CD4-positive, CD25-positive, alpha-beta regulatory T cell (primary cell): ENCODE measurements around the gene CABP4. TPM values are rescaled to one million over a fixed set of nuclear protein-coding genes. Genes with fewer than 3 reads are reported as not detected.

Source experiments
- ATAC-seq, 2 donors: fragments of 150-1000 bp; cut with Tn5 transposase; one replicate each; pipeline ENCODE4 v1.10.0; 2021; ENCODE audit warnings: low read depth in 2 of 2, moderate number of reproducible peaks in 2 of 2, moderate library complexity in 1 of 2
- DNase-seq, 3 donors: peaks; one replicate each; pipeline versions ENCODE4 v3.0.0 to v3.0.0-alpha.2; 2012 to 2022; ENCODE audit warnings: mixed read lengths in 1 of 3
- H3K27ac ChIP-seq: one replicate; pipeline ENCODE4 v1.7.0; 2013; ENCODE audit warnings: mild to moderate bottlenecking, low read length; ENCODE audit not compliant: insufficient read depth, poor library complexity, severe bottlenecking
- H3K27me3 ChIP-seq: one replicate; pipeline ENCODE4 v1.7.0; 2013; ENCODE audit warnings: low read length; ENCODE audit not compliant: control insufficient read depth, insufficient read depth
- H3K36me3 ChIP-seq: one replicate; pipeline ENCODE4 v1.7.0; 2013; ENCODE audit warnings: mild to moderate bottlenecking, low read length, moderate library complexity; ENCODE audit not compliant: control insufficient read depth, insufficient read depth
- H3K4me1 ChIP-seq: 2 replicates; pipeline ENCODE4 v1.7.0; 2013; ENCODE audit warnings: mild to moderate bottlenecking, low read length; ENCODE audit not compliant: insufficient read depth, control insufficient read depth, poor library complexity, severe bottlenecking
- H3K4me3 ChIP-seq: one replicate; pipeline ENCODE4 v1.7.0; 2013; ENCODE audit warnings: low read depth, mild to moderate bottlenecking, low read length, moderate library complexity
- H3K9me3 ChIP-seq, 2 experiments: 1 replicate in 1 of 2; 2 replicates in 1 of 2; pipeline ENCODE4 v1.7.0; 2013; ENCODE audit warnings: low read length in 2 of 2, mild to moderate bottlenecking in 1 of 2, moderate library complexity in 1 of 2; ENCODE audit not compliant: control insufficient read depth in 2 of 2
- H3K27ac Mint-ChIP-seq, 3 donors: one replicate each; pipeline ENCODE4 v1.8.0; 2020 to 2022; ENCODE audit warnings: mild to moderate bottlenecking in 3 of 3, mixed read lengths in 3 of 3, moderate library complexity in 2 of 3
- H3K27me3 Mint-ChIP-seq: one replicate; pipeline ENCODE4 v1.8.0; 2022; ENCODE audit warnings: mild to moderate bottlenecking, mixed read lengths
- H3K36me3 Mint-ChIP-seq: one replicate; pipeline ENCODE4 v1.8.0; 2020; ENCODE audit warnings: mixed read lengths
- H3K4me1 Mint-ChIP-seq, 4 donors: one replicate each; pipeline ENCODE4 v1.8.0; 2020 to 2022; ENCODE audit warnings: mixed read lengths in 4 of 4, mild to moderate bottlenecking in 1 of 4
- H3K4me3 Mint-ChIP-seq, 4 donors: one replicate each; pipeline ENCODE4 v1.8.0; 2020 to 2022; ENCODE audit warnings: mild to moderate bottlenecking in 4 of 4, mixed read lengths in 4 of 4, moderate library complexity in 3 of 4
- H3K9me3 Mint-ChIP-seq, 7 donors: one replicate each; pipeline ENCODE4 v1.8.0; 2020 to 2022; ENCODE audit warnings: mixed read lengths in 7 of 7, mild to moderate bottlenecking in 3 of 7, moderate library complexity in 2 of 7
- polyA plus RNA-seq, 4 donors: library from polyadenylated mRNA; unstranded; fragments of 300-500 nt; fragmentation: Illumina TruSeq; gene quantifications; one replicate each; pipeline ENCODE4 v1.2.3, GENCODE V29; 2021
- total RNA-seq: library from RNA; stranded (reverse); gene quantifications from one replicate; pipeline ENCODE4 v1.2.3, GENCODE V29; 2022

The CABP4 gene
- total and polyA plus RNA-seq, 5 donors from 2014 or later = 0.57 to 13.2 (median 0.96) TPM

DNA sequence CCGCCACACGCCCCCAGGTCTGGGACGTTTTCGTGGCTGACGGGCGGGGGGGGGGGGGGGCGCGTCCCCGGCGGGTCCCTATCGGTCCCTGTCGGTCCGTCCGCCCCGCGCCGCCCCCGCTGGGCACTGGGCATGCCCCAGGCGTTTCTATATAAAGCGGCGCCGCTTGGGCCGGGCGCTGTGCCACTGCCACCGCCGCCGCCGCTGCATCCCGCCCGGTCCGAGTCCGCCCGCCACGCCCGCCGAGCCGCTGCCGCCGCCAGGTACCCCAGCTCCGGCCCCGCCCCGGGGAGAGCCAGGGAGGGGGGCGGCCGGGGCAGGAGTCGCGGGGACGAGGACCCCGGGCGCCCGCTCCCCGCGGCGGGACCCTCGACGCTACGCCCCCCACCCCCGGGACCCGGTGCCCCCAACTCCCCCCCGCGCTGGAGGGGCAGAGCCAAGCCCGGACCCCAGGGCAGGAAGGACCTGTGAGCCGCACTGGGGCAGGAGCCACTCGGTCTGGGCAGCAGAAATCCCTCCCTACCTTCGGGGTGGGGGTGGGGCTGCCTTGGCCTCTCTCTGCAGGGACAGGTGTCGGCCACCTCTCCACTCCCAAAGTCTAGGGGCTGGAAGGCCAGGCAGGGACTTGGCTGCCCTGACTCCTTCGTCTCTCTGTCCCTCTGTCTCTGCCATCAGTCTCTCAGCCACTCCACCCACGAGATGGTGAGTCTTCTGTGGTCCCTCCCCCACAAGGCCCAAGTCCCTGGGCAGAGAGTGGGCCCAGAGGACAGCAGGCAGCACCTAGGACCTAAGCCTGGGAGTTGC, 39.5 kb upstream of the CABP4 start, which contains the start of gene CARNS1:
Gene CARNS1 (plus strand): TSS at position 178 of the 804 bp plus-strand sequence. CDS start 522 bp downstream, at position 700.
- ATAC-seq = no peak
- H3K36me3 Mint-ChIP-seq = no peaks in the 10 kb centered on the region
- H3K9me3 Mint-ChIP-seq = no peaks in the 10 kb centered on the region
- H3K4me3 ChIP-seq = peak within 1 kb of the TSS; percentile 59
- no peaks in the 10 kb centered on the region for H3K27me3 Mint-ChIP-seq
- H3K36me3 ChIP-seq = no peaks in the 10 kb centered on the region
- peaks cover 93% of the 10 kb centered on the region for H3K4me1 ChIP-seq
- H3K9me3 ChIP-seq = no peaks in the 10 kb centered on the region
- peaks cover 4 to 85% (median 38%) of the 10 kb centered on the region in 4 donors for H3K4me1 Mint-ChIP-seq
- H3K27ac Mint-ChIP-seq = peak within 1 kb of the TSS; percentile 95 to 100 (median 96)
- H3K27ac ChIP-seq = peak within 1 kb of the TSS; percentile 79
- H3K27me3 ChIP-seq = no peaks in the 10 kb centered on the region
- DNase-seq = no peak
- H3K4me3 Mint-ChIP-seq = peak within 1 kb of the TSS; percentile 93 to 96 (median 94)

DNA sequence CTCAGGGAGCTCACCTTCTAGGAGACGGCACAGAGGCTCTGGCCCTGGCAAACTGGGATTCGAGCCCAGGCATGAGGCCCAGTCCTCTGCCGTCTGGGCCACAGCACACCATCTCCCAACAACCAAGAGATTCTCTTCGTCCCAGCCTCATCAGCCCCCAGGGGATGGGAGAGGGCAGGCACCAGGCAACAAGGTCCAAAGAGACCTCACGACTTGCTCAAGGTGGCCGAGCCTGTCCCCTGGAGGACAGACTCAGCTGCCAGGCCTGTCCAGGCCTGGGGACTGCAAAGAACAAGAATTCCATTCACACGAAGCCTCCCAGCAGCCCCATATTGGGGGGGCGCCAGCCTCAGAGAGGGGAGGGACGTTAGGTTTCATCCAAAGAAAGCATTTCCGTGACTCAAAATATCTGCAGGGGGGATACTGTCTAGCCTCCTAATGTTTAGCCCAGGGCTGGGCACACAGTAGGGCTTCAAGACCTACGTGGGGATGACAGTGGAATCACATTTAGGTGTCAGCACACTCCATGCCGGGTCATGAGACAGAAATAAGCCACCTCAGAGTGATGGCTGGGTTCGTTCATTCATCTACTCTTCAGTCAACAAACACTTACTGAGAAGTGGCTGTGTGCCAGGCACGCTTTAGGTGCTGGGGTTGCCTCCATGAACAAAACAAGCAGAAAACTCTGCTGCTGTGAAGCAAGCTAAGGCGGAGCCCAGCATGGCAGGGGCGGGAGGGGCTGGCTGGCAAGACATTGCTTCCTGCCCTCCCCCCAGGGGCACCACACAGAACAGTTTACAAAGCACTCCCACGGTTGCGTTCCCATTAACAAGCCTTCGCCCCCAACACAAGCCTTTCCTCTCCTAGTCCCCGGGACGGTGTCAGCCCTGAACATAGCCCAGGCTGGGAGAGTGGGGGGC, 38.5 kb upstream of the CABP4 start:
- no peaks in the 10 kb centered on the region for H3K36me3 ChIP-seq
- H3K27ac Mint-ChIP-seq = peak overlapping the region; percentile 95 to 100 (median 96)

DNA sequence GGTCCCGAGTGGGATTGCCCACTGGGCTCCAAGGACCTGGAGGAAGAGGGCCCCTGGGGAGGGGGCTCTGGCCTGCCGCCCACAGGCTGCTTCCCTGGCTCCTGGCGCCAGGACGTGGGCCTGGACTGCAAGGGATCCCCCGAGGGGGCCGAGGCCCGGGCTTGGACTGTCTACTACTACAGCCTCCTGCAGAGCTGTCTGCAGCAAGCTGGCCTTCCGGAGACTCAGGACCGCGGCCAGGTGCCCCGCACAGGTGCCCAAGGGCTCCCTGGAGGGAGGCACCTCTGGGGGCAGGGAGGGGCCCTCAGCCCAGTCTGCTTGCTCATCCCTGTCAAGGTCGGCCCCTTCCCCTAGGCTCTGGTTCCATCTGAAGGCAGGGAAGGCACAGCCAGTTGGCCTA, 37.7 kb upstream of the CABP4 start:
- no peaks in the 10 kb centered on the region for H3K9me3 Mint-ChIP-seq
- no peaks in the 10 kb centered on the region for H3K27me3 Mint-ChIP-seq
- Histone ChIP-seq H3K4me1 (peaks cover 84% of the 10 kb centered on the region), H3K4me3 (no peak overlapping the region), H3K27me3 (no peaks in the 10 kb centered on the region), H3K9me3 (no peaks in the 10 kb centered on the region), H3K36me3 (no peaks in the 10 kb centered on the region), H3K27ac (peak overlapping the region; percentile 79)
- peaks cover 4 to 74% (median 33%) of the 10 kb centered on the region in 4 donors for H3K4me1 Mint-ChIP-seq
- DNase-seq = no peak
- no peak for ATAC-seq
- peak overlapping the region in 3 of 4 donors; percentile 88 to 96 (median 93) for H3K4me3 Mint-ChIP-seq
- no peaks in the 10 kb centered on the region for H3K36me3 Mint-ChIP-seq
- peak overlapping the region; percentile 14 to 95 (median 87) for H3K27ac Mint-ChIP-seq

More for the DNA sequence above, 38.5 kb upstream of the CABP4 start:
- H3K4me3 Mint-ChIP-seq = peak overlapping the region; percentile 93 to 96 (median 94)
- ATAC-seq (peak; percentile 68 to 72), DNase-seq (peak; percentile 72 to 97 (median 90))
- no peaks in the 10 kb centered on the region for H3K9me3 ChIP-seq
- H3K4me1 ChIP-seq = peaks cover 89% of the 10 kb centered on the region
- H3K9me3 Mint-ChIP-seq = no peaks in the 10 kb centered on the region
- no peaks in the 10 kb centered on the region for H3K36me3 Mint-ChIP-seq
- H3K27ac ChIP-seq = peak overlapping the region; percentile 79
- peak overlapping the region; percentile 59 for H3K4me3 ChIP-seq
- no peaks in the 10 kb centered on the region for H3K27me3 ChIP-seq
- H3K4me1 Mint-ChIP-seq = peaks cover 4 to 79% (median 37%) of the 10 kb centered on the region in 4 donors
- H3K27me3 Mint-ChIP-seq = no peaks in the 10 kb centered on the region

DNA sequence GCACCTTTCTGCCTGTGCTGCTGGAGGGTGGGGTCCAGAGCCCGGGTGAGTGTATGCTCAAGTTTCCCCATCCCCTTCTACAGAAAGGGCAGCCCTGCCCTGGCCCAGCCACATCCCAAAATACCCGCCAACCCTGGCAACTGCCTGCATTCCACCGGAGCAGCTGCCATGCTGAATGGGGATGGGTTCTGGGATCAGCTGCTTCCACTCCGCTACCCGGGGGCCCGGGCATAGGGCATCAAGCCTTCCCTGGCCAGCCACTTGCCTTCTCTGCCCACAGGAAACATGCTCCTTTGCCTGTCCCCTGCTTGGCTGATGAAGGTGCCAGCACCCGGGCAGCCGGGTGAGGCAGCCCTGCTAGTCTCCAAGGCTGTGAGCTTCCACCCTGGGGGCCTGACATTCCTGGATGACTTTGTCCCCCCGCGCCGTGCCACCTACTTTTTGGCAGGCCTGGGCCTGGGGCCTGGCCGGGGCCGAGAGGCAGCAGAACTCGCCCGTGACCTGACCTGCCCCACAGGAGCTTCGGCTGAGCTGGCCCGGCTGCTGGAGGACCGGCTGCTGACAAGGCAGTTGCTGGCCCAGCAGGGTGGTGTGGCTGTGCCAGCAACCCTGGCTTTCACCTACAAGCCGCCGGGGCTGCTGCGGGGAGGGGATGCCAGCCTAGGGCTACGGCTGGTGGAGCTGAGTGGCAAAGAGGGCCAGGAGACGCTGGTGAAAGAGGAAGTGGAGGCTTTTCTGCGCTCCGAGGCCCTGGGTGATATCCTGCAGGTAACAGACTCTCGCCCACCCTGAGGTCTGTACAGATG, 36.5 kb upstream of the CABP4 start:
- Mint-ChIP-seq H3K4me1 (peaks cover 4 to 72% (median 26%) of the 10 kb centered on the region in 4 donors), H3K27me3 (no peaks in the 10 kb centered on the region), H3K9me3 (no peaks in the 10 kb centered on the region), H3K36me3 (no peaks in the 10 kb centered on the region), H3K27ac (peak overlapping the region; percentile 74 to 95 (median 93)), H3K4me3 (peak overlapping the region; percentile 85 to 89 (median 88))
- DNase-seq = peak in 2 of 3 donors; percentile 57 to 74
- H3K27me3 ChIP-seq = no peaks in the 10 kb centered on the region
- peaks cover 71% of the 10 kb centered on the region for H3K4me1 ChIP-seq
- ATAC-seq = peak in 1 of 2 donors; percentile 4
- no peaks in the 10 kb centered on the region for H3K9me3 ChIP-seq
- H3K27ac ChIP-seq = peak overlapping the region; percentile 79
- H3K36me3 ChIP-seq = no peaks in the 10 kb centered on the region
- H3K4me3 ChIP-seq = peak overlapping the region; percentile 32

DNA sequence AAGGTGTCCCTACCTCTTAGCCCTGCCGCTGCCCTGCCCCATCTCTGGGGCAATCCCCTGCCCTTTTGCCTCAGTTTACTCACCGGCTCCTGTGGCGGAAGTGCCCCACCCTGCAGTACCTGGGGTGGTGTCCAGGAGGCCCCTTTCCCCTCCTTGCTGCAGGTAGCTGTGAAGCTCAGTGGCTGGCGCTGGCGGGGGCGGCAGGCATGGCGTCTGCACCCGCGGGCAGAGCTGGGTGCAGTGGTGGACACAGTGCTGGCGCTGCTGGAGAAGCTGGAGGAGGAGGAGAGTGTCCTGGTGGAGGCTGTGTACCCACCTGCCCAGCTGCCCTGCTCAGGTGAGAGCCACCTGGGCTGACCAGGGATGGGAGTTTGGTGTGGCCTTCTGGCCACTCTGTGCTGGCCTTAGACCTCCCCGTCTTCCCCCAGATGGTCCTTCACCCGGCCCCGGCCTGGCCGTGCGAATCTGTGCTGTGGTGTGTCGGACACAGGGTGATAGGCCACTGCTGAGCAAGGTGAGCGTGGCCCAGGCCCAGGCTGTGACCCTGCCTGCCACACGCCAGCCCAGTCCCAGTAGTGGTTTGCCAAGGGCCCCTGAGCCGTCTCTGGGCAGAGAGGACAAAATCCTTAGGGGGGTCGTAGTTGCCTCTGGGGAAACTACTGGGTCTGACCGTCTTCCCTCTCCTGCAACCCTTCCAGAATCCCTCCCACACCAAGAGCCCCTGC, 35.7 kb upstream of the CABP4 start:
- Histone ChIP-seq H3K36me3 (no peaks in the 10 kb centered on the region), H3K27ac (peak overlapping the region; percentile 79), H3K9me3 (no peaks in the 10 kb centered on the region), H3K27me3 (no peaks in the 10 kb centered on the region), H3K4me1 (peaks cover 69% of the 10 kb centered on the region), H3K4me3 (peak overlapping the region; percentile 37)
- peaks cover 4 to 69% (median 25%) of the 10 kb centered on the region in 4 donors for H3K4me1 Mint-ChIP-seq
- no peaks in the 10 kb centered on the region for H3K9me3 Mint-ChIP-seq
- DNase-seq = no peak
- no peak for ATAC-seq
- H3K36me3 Mint-ChIP-seq = no peaks in the 10 kb centered on the region
- peak overlapping the region; percentile 74 to 95 (median 93) for H3K27ac Mint-ChIP-seq
- H3K27me3 Mint-ChIP-seq = no peaks in the 10 kb centered on the region
- peak overlapping the region; percentile 85 to 93 (median 88) for H3K4me3 Mint-ChIP-seq

DNA sequence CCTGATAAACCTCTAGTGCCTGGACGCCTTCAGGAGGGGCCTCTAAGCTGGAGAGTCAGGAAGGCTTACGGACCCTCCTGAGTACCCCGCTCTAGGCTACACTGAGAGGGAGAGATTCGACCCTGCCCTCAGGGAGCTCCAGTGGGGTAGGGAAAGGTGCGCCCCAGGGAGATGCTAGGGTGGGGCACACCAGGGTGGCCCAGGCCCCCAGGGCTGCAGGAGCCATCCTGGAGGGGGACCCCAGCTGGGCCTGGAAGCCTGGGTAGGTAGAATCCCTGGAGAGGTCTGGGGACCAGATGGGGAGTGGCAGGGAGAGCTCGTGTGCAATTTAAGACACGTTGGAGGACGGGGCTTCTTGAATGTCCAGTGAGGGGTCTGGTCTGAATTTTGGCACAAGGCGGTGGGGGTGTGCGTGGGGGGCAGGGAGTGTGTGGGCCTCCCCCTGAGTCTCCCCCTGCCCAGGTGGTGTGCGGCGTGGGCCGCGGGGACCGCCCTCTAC, 35.0 kb upstream of the CABP4 start:
- Histone ChIP-seq H3K36me3 (no peaks in the 10 kb centered on the region), H3K4me3 (peak overlapping the region; percentile 37), H3K4me1 (peaks cover 63% of the 10 kb centered on the region), H3K27me3 (no peaks in the 10 kb centered on the region), H3K27ac (peak overlapping the region; percentile 79), H3K9me3 (no peaks in the 10 kb centered on the region)
- Mint-ChIP-seq H3K27me3 (no peaks in the 10 kb centered on the region), H3K36me3 (no peaks in the 10 kb centered on the region), H3K27ac (peak overlapping the region; percentile 60 to 93 (median 74)), H3K9me3 (no peaks in the 10 kb centered on the region), H3K4me1 (peaks cover 4 to 68% (median 26%) of the 10 kb centered on the region in 4 donors), H3K4me3 (peak overlapping the region; percentile 85 to 93 (median 88))
- no peak for DNase-seq
- no peak for ATAC-seq
